Parathyroid adenoma (tissue), 2 donors: ENCODE data around the gene DPYSL3.

Source experiments
- H2AFZ ChIP-seq: fragments of 300-600 bp; sonication (generic); one replicate; pipeline ENCODE4 v1.7.0; 2017; ENCODE audit warnings: antibody characterized with exemption, mild to moderate bottlenecking
- H3K27ac ChIP-seq: fragments of 300-600 bp; sonication (generic); one replicate; pipeline ENCODE4 v1.7.0; 2017
- H3K27me3 ChIP-seq: fragments of 300-600 bp; sonication (generic); one replicate; pipeline ENCODE4 v1.7.0; 2017; ENCODE audit warnings: low read length; ENCODE audit not compliant: control insufficient read depth, insufficient read depth
- H3K36me3 ChIP-seq: fragments of 300-600 bp; sonication (generic); one replicate; pipeline ENCODE4 v1.7.0; 2017; ENCODE audit warnings: low read length; ENCODE audit not compliant: control insufficient read depth, insufficient read depth
- H3K4me1 ChIP-seq: fragments of 300-600 bp; sonication (generic); one replicate; pipeline ENCODE4 v1.7.0; 2017; ENCODE audit warnings: control low read depth
- H3K4me2 ChIP-seq: fragments of 300-600 bp; sonication (generic); one replicate; pipeline ENCODE4 v1.7.0; 2017; ENCODE audit warnings: low read length
- H3K4me3 ChIP-seq: fragments of 300-600 bp; sonication (generic); one replicate; pipeline ENCODE4 v1.7.0; 2017; ENCODE audit warnings: low read depth, low read length
- H3K79me2 ChIP-seq: fragments of 300-600 bp; sonication (generic); one replicate; pipeline ENCODE4 v1.7.0; 2017; ENCODE audit warnings: control low read depth
- H3K9ac ChIP-seq: fragments of 300-600 bp; sonication (generic); one replicate; pipeline ENCODE4 v1.7.0; 2017; ENCODE audit warnings: mild to moderate bottlenecking
- H3K9me3 ChIP-seq: fragments of 300-600 bp; sonication (generic); one replicate; pipeline ENCODE4 v1.7.0; 2017; ENCODE audit warnings: low read length; ENCODE audit not compliant: control insufficient read depth
- CTCF ChIP-seq: fragments of 300-600 bp; sonication (generic); IDR thresholded peaks from one replicate; pipeline ENCODE4 v1.7.0; 2017; ENCODE audit warnings: antibody characterized with exemption, mild to moderate bottlenecking
- donor health status: primary hyperparathyroidism.

Gene DPYSL3

GRCh38 chr5:147509041-147509709 lies 693 bp downstream of the DPYSL3 start:
- no peaks in the 10 kb centered on the region for H3K9me3 ChIP-seq
- H3K4me3 ChIP-seq: peak overlapping the region; percentile 42
- no peak overlapping the region for H3K9ac ChIP-seq
- H3K36me3 ChIP-seq: no peaks in the 10 kb centered on the region
- no peaks in the 10 kb centered on the region for H3K4me1 ChIP-seq
- H3K79me2 ChIP-seq: no peaks in the 10 kb centered on the region
- TF ChIP-seq CTCF: no peak
- no peak overlapping the region for H3K27ac ChIP-seq
- peak overlapping the region; percentile 66 for H2AFZ ChIP-seq
- no peaks in the 10 kb centered on the region for H3K27me3 ChIP-seq
- peak overlapping the region; percentile 56 for H3K4me2 ChIP-seq

- no peak overlapping the region for H3K9ac ChIP-seq
- no peaks in the 10 kb centered on the region for H3K9me3 ChIP-seq
- H3K4me2 ChIP-seq: peak overlapping the region; percentile 56
- no peaks in the 10 kb centered on the region for H3K4me1 ChIP-seq
- H2AFZ ChIP-seq: no peak overlapping the region
- no peak for TF ChIP-seq CTCF
- H3K27ac ChIP-seq: no peak overlapping the region
- H3K36me3 ChIP-seq: no peaks in the 10 kb centered on the region
- no peaks in the 10 kb centered on the region for H3K27me3 ChIP-seq
- H3K4me3 ChIP-seq: peak overlapping the region; percentile 42
- H3K79me2 ChIP-seq: no peaks in the 10 kb centered on the region
Measured at GRCh38 chr5:147508711-147509040, 1.2 kb downstream of the DPYSL3 start.

GRCh38 chr5:147507480-147508126 lies 2.3 kb downstream of the DPYSL3 start:
- no peaks in the 10 kb centered on the region for H3K79me2 ChIP-seq
- no peak overlapping the region for H3K9ac ChIP-seq
- H3K4me3 ChIP-seq: peak overlapping the region; percentile 17
- no peaks in the 10 kb centered on the region for H3K36me3 ChIP-seq
- no peaks in the 10 kb centered on the region for H3K4me1 ChIP-seq
- H3K9me3 ChIP-seq: no peaks in the 10 kb centered on the region
- no peaks in the 10 kb centered on the region for H3K27me3 ChIP-seq
- no peak overlapping the region for H2AFZ ChIP-seq
- no peak for TF ChIP-seq CTCF
- H3K4me2 ChIP-seq: no peak overlapping the region
- H3K27ac ChIP-seq: no peak overlapping the region

GRCh38 chr5:147504535-147504934 lies 5.3 kb downstream of the DPYSL3 start:
- H3K27me3 ChIP-seq: no peaks in the 10 kb centered on the region
- H3K27ac ChIP-seq: no peak overlapping the region
- H3K9me3 ChIP-seq: no peaks in the 10 kb centered on the region
- no peak overlapping the region for H3K4me2 ChIP-seq
- TF ChIP-seq CTCF: no peak
- H3K4me3 ChIP-seq: no peak overlapping the region
- H2AFZ ChIP-seq: no peak overlapping the region
- no peaks in the 10 kb centered on the region for H3K36me3 ChIP-seq
- H3K9ac ChIP-seq: no peak overlapping the region
- H3K79me2 ChIP-seq: no peaks in the 10 kb centered on the region
- H3K4me1 ChIP-seq: no peaks in the 10 kb centered on the region

- Histone ChIP-seq H3K27ac (no peak overlapping the region), H3K79me2 (no peaks in the 10 kb centered on the region), H2AFZ (no peak overlapping the region), H3K4me3 (no peak overlapping the region), H3K27me3 (no peaks in the 10 kb centered on the region), H3K36me3 (no peaks in the 10 kb centered on the region), H3K9me3 (no peaks in the 10 kb centered on the region), H3K9ac (no peak overlapping the region), H3K4me1 (no peaks in the 10 kb centered on the region), H3K4me2 (no peak overlapping the region)
- no peak for TF ChIP-seq CTCF
Measured at GRCh38 chr5:147504011-147504410, 5.9 kb downstream of the DPYSL3 start.
